Measurements from ENCODE around the gene NXPH2.

NXPH2 gene

GRCh38 chr2:138711812-138712211 lies 68.4 kb downstream of the NXPH2 start:
- no peaks in the 10 kb centered on the region for H3K27me3 ChIP-seq (ENCODE audit: control insufficient read depth, insufficient read depth, low read length)
- H3K27ac ChIP-seq (ENCODE audit: low read depth, low read length) = no peak overlapping the region
- no peaks in the 10 kb centered on the region for H3K9me3 ChIP-seq (ENCODE audit: control insufficient read depth, insufficient read depth, low read depth, low read length)
- no peaks in the 10 kb centered on the region for H3K36me3 ChIP-seq (ENCODE audit: control insufficient read depth, insufficient read depth, low read length)
- no peak overlapping the region for H3K9ac ChIP-seq (ENCODE audit: low read length)
- H3K4me3 ChIP-seq (ENCODE audit: low read depth, low read length) = no peak overlapping the region
- no peaks in the 10 kb centered on the region for H3K4me1 ChIP-seq (ENCODE audit: control insufficient read depth, insufficient read depth, low read length)

GRCh38 chr2:138708682-138709241 lies 71.4 kb downstream of the NXPH2 start:
- H3K4me3 ChIP-seq (ENCODE audit: low read depth, low read length) = no peak overlapping the region
- H3K9ac ChIP-seq (ENCODE audit: low read length) = no peak overlapping the region
- no peaks in the 10 kb centered on the region for H3K4me1 ChIP-seq (ENCODE audit: control insufficient read depth, insufficient read depth, low read length)
- no peaks in the 10 kb centered on the region for H3K36me3 ChIP-seq (ENCODE audit: control insufficient read depth, insufficient read depth, low read length)
- H3K9me3 ChIP-seq (ENCODE audit: control insufficient read depth, insufficient read depth, low read depth, low read length) = no peaks in the 10 kb centered on the region
- H3K27ac ChIP-seq (ENCODE audit: low read depth, low read length) = no peak overlapping the region
- H3K27me3 ChIP-seq (ENCODE audit: control insufficient read depth, insufficient read depth, low read length) = no peaks in the 10 kb centered on the region

- no peaks in the 10 kb centered on the region for H3K4me1 ChIP-seq (ENCODE audit: control insufficient read depth, insufficient read depth, low read length)
- no peak overlapping the region for H3K9ac ChIP-seq (ENCODE audit: low read length)
- H3K4me3 ChIP-seq (ENCODE audit: low read depth, low read length) = no peak overlapping the region
- H3K27me3 ChIP-seq (ENCODE audit: control insufficient read depth, insufficient read depth, low read length) = no peaks in the 10 kb centered on the region
- H3K27ac ChIP-seq (ENCODE audit: low read depth, low read length) = no peak overlapping the region
- no peaks in the 10 kb centered on the region for H3K36me3 ChIP-seq (ENCODE audit: control insufficient read depth, insufficient read depth, low read length)
- H3K9me3 ChIP-seq (ENCODE audit: control insufficient read depth, insufficient read depth, low read depth, low read length) = no peaks in the 10 kb centered on the region
Observed at GRCh38 chr2:138707392-138708074, 72.7 kb downstream of the NXPH2 start.

GRCh38 chr2:138703242-138703641 lies 76.9 kb downstream of the NXPH2 start:
- H3K4me3 ChIP-seq (ENCODE audit: low read depth, low read length) = no peak overlapping the region
- H3K27ac ChIP-seq (ENCODE audit: low read depth, low read length) = no peak overlapping the region
- peaks cover 14% of the 10 kb centered on the region for H3K4me1 ChIP-seq (ENCODE audit: control insufficient read depth, insufficient read depth, low read length)
- H3K9me3 ChIP-seq (ENCODE audit: control insufficient read depth, insufficient read depth, low read depth, low read length) = no peaks in the 10 kb centered on the region
- no peak overlapping the region for H3K9ac ChIP-seq (ENCODE audit: low read length)
- H3K36me3 ChIP-seq (ENCODE audit: control insufficient read depth, insufficient read depth, low read length) = no peaks in the 10 kb centered on the region
- H3K27me3 ChIP-seq (ENCODE audit: control insufficient read depth, insufficient read depth, low read length) = no peaks in the 10 kb centered on the region

- H3K4me3 ChIP-seq (ENCODE audit: low read depth, low read length) = no peak overlapping the region
- H3K27me3 ChIP-seq (ENCODE audit: control insufficient read depth, insufficient read depth, low read length) = no peaks in the 10 kb centered on the region
- H3K4me1 ChIP-seq (ENCODE audit: control insufficient read depth, insufficient read depth, low read length) = peaks cover 14% of the 10 kb centered on the region
- no peak overlapping the region for H3K27ac ChIP-seq (ENCODE audit: low read depth, low read length)
- no peaks in the 10 kb centered on the region for H3K36me3 ChIP-seq (ENCODE audit: control insufficient read depth, insufficient read depth, low read length)
- H3K9me3 ChIP-seq (ENCODE audit: control insufficient read depth, insufficient read depth, low read depth, low read length) = no peaks in the 10 kb centered on the region
- H3K9ac ChIP-seq (ENCODE audit: low read length) = no peak overlapping the region
Observed at GRCh38 chr2:138700716-138701115, 79.5 kb downstream of the NXPH2 start.

GRCh38 chr2:138699421-138699820 lies 80.8 kb downstream of the NXPH2 start:
- no peak overlapping the region for H3K4me3 ChIP-seq (ENCODE audit: low read depth, low read length)
- H3K9ac ChIP-seq (ENCODE audit: low read length) = no peak overlapping the region
- no peak overlapping the region for H3K27ac ChIP-seq (ENCODE audit: low read depth, low read length)
- H3K36me3 ChIP-seq (ENCODE audit: control insufficient read depth, insufficient read depth, low read length) = no peaks in the 10 kb centered on the region
- peaks cover 14% of the 10 kb centered on the region for H3K4me1 ChIP-seq (ENCODE audit: control insufficient read depth, insufficient read depth, low read length)
- no peaks in the 10 kb centered on the region for H3K9me3 ChIP-seq (ENCODE audit: control insufficient read depth, insufficient read depth, low read depth, low read length)
- no peaks in the 10 kb centered on the region for H3K27me3 ChIP-seq (ENCODE audit: control insufficient read depth, insufficient read depth, low read length)

GRCh38 chr2:138698428-138698827 lies 81.8 kb downstream of the NXPH2 start:
- H3K27ac ChIP-seq (ENCODE audit: low read depth, low read length) = no peak overlapping the region
- no peaks in the 10 kb centered on the region for H3K36me3 ChIP-seq (ENCODE audit: control insufficient read depth, insufficient read depth, low read length)
- H3K9ac ChIP-seq (ENCODE audit: low read length) = no peak overlapping the region
- no peaks in the 10 kb centered on the region for H3K27me3 ChIP-seq (ENCODE audit: control insufficient read depth, insufficient read depth, low read length)
- peaks cover 14% of the 10 kb centered on the region for H3K4me1 ChIP-seq (ENCODE audit: control insufficient read depth, insufficient read depth, low read length)
- no peaks in the 10 kb centered on the region for H3K9me3 ChIP-seq (ENCODE audit: control insufficient read depth, insufficient read depth, low read depth, low read length)
- no peak overlapping the region for H3K4me3 ChIP-seq (ENCODE audit: low read depth, low read length)

GRCh38 chr2:138691667-138692066 lies 88.5 kb downstream of the NXPH2 start:
- Histone ChIP-seq H3K9ac (ENCODE audit: low read length) (no peak overlapping the region), H3K36me3 (ENCODE audit: control insufficient read depth, insufficient read depth, low read length) (no peaks in the 10 kb centered on the region), H3K27me3 (ENCODE audit: control insufficient read depth, insufficient read depth, low read length) (no peaks in the 10 kb centered on the region), H3K4me3 (ENCODE audit: low read depth, low read length) (no peak overlapping the region), H3K4me1 (ENCODE audit: control insufficient read depth, insufficient read depth, low read length) (no peaks in the 10 kb centered on the region), H3K27ac (ENCODE audit: low read depth, low read length) (no peak overlapping the region), H3K9me3 (ENCODE audit: control insufficient read depth, insufficient read depth, low read depth, low read length) (no peaks in the 10 kb centered on the region)

- H3K36me3 ChIP-seq (ENCODE audit: control insufficient read depth, insufficient read depth, low read length) = no peaks in the 10 kb centered on the region
Observed at GRCh38 chr2:138689705-138690104, 90.5 kb downstream of the NXPH2 start.

GRCh38 chr2:138682163-138682562 lies 98.0 kb downstream of the NXPH2 start:
- Histone ChIP-seq H3K9ac (ENCODE audit: low read length) (no peak overlapping the region), H3K27ac (ENCODE audit: low read depth, low read length) (no peak overlapping the region), H3K9me3 (ENCODE audit: control insufficient read depth, insufficient read depth, low read depth, low read length) (no peaks in the 10 kb centered on the region), H3K4me3 (ENCODE audit: low read depth, low read length) (no peak overlapping the region), H3K36me3 (ENCODE audit: control insufficient read depth, insufficient read depth, low read length) (no peaks in the 10 kb centered on the region), H3K27me3 (ENCODE audit: control insufficient read depth, insufficient read depth, low read length) (no peaks in the 10 kb centered on the region), H3K4me1 (ENCODE audit: control insufficient read depth, insufficient read depth, low read length) (peaks cover 6% of the 10 kb centered on the region; the same call in 1 of the 2 replicates)

More at GRCh38 chr2:138689705-138690104, 90.5 kb downstream of the NXPH2 start:
- H3K9me3 ChIP-seq (ENCODE audit: control insufficient read depth, insufficient read depth, low read depth, low read length) = no peaks in the 10 kb centered on the region
- no peaks in the 10 kb centered on the region for H3K27me3 ChIP-seq (ENCODE audit: control insufficient read depth, insufficient read depth, low read length)
- no peak overlapping the region for H3K27ac ChIP-seq (ENCODE audit: low read depth, low read length)
- H3K4me1 ChIP-seq (ENCODE audit: control insufficient read depth, insufficient read depth, low read length) = no peaks in the 10 kb centered on the region
- no peak overlapping the region for H3K4me3 ChIP-seq (ENCODE audit: low read depth, low read length)
- no peak overlapping the region for H3K9ac ChIP-seq (ENCODE audit: low read length)

- no peak overlapping the region for H3K4me3 ChIP-seq (ENCODE audit: low read depth, low read length)
- no peaks in the 10 kb centered on the region for H3K27me3 ChIP-seq (ENCODE audit: control insufficient read depth, insufficient read depth, low read length)
- no peaks in the 10 kb centered on the region for H3K9me3 ChIP-seq (ENCODE audit: control insufficient read depth, insufficient read depth, low read depth, low read length)
- H3K9ac ChIP-seq (ENCODE audit: low read length) = no peak overlapping the region
- H3K27ac ChIP-seq (ENCODE audit: low read depth, low read length) = no peak overlapping the region
- no peaks in the 10 kb centered on the region for H3K36me3 ChIP-seq (ENCODE audit: control insufficient read depth, insufficient read depth, low read length)
- H3K4me1 ChIP-seq (ENCODE audit: control insufficient read depth, insufficient read depth, low read length) = peaks cover 6% of the 10 kb centered on the region; the same call in 1 of the 2 replicates
Observed at GRCh38 chr2:138677221-138677620, 103.0 kb downstream of the NXPH2 start.
